ENCODE data around the gene NCOA1.

- TF ChIP-seq CTCF (IDR thresholded peaks at IDR 0.05 in 4 of 5, conservative IDR thresholded peaks at IDR 0.05 in 1 of 5) (no peak), POLR2A (IDR thresholded peaks at IDR 0.05) (no peak)
Measured at GRCh38 chr2:24530796-24531195, 39.7 kb downstream of the NCOA1 start.
